ENCODE measurements around the gene GALNT7. TPM values are rescaled to one million over a fixed set of nuclear protein-coding genes. Genes with fewer than 3 reads are reported as not detected.
A peak's percentile ranks its signal among the peaks of the same experiment; 100 is the strongest.

The GALNT7 gene
- total and polyA plus RNA-seq, 2 of the 13 experiments (the other 11 are each of a cell fraction or from before 2014, with no cell fraction given): 0.08 to 0.13 TPM

- FAIRE-seq (no peak), DNase-seq (ENCODE audit: low spot score) (no peak), ATAC-seq (no peak)
- H3K36me3 ChIP-seq (replicated peaks in 1 of 2; ENCODE audit: control insufficient read depth in 1 of 2, insufficient read depth in 2 of 2, low read length in 2 of 2): no peaks in the 10 kb centered on the region
- peaks cover 4 to 40% of the 10 kb centered on the region in 2 experiments for H3K27me3 ChIP-seq (ENCODE audit: control insufficient read depth in 1 of 2, insufficient read depth in 2 of 2, low read length in 2 of 2)
- BruUV-seq (replicated peaks): no TSS peak
- H3K27ac ChIP-seq (ENCODE audit: extremely low read length, insufficient read depth, low read length): no peak overlapping the region
- H3K4me1 ChIP-seq (ENCODE audit: insufficient read depth, low read length): peaks cover 15% of the 10 kb centered on the region
- H3K4me3 ChIP-seq (replicated peaks in 1 of 3; ENCODE audit: insufficient read depth in 1 of 3, low read depth in 2 of 3, low read length in 3 of 3): peak overlapping the region; percentile 15 to 69 (median 31); a peak in 2 of 6 replicates
- POLR2A ChIA-PET: no interaction called here
- H3K79me2 ChIP-seq (ENCODE audit: insufficient read depth, low read length): no peaks in the 10 kb centered on the region
- CTCF ChIA-PET (ENCODE audit: low intra/inter-chr PET ratio, low total read pairs): no interaction called here
- TF ChIP-seq, protein P1, sequence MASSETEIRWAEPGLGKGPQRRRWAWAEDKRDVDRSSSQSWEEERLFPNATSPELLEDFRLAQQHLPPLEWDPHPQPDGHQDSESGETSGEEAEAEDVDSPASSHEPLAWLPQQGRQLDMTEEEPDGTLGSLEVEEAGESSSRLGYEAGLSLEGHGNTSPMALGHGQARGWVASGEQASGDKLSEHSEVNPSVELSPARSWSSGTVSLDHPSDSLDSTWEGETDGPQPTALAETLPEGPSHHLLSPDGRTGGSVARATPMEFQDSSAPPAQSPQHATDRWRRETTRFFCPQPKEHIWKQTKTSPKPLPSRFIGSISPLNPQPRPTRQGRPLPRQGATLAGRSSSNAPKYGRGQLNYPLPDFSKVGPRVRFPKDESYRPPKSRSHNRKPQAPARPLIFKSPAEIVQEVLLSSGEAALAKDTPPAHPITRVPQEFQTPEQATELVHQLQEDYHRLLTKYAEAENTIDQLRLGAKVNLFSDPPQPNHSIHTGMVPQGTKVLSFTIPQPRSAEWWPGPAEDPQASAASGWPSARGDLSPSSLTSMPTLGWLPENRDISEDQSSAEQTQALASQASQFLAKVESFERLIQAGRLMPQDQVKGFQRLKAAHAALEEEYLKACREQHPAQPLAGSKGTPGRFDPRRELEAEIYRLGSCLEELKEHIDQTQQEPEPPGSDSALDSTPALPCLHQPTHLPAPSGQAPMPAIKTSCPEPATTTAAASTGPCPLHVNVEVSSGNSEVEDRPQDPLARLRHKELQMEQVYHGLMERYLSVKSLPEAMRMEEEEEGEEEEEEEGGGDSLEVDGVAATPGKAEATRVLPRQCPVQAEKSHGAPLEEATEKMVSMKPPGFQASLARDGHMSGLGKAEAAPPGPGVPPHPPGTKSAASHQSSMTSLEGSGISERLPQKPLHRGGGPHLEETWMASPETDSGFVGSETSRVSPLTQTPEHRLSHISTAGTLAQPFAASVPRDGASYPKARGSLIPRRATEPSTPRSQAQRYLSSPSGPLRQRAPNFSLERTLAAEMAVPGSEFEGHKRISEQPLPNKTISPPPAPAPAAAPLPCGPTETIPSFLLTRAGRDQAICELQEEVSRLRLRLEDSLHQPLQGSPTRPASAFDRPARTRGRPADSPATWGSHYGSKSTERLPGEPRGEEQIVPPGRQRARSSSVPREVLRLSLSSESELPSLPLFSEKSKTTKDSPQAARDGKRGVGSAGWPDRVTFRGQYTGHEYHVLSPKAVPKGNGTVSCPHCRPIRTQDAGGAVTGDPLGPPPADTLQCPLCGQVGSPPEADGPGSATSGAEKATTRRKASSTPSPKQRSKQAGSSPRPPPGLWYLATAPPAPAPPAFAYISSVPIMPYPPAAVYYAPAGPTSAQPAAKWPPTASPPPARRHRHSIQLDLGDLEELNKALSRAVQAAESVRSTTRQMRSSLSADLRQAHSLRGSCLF (CRISPR knock-in tag; IDR thresholded peaks at IDR 0.05; ENCODE audit: borderline replicate concordance): no peak
- no peak for TF ChIP-seq ZBTB26 (CRISPR knock-in tag; IDR thresholded peaks at IDR 0.05; ENCODE audit: borderline replicate concordance)
- 0 out of 2 replicates have a peak, but pooled peaks have one; percentile 15 for TF ChIP-seq NR2C2 (CRISPR knock-in tag; IDR thresholded peaks at IDR 0.05; ENCODE audit: borderline replicate concordance)
- TF ChIP-seq FOXO4 (CRISPR knock-in tag; conservative IDR thresholded peaks at IDR 0.05): 0 out of 2 replicates have a peak, but pooled peaks have one; percentile 4
- 0 out of 2 replicates have a peak, but pooled peaks have one; percentile 62 for TF ChIP-seq EZH2 (conservative IDR thresholded peaks at IDR 0.05; ENCODE audit: low read depth, low read length)
- H4K20me1 ChIP-seq (ENCODE audit: insufficient read depth, low read length): no peaks in the 10 kb centered on the region
- in situ Hi-C loops (cut with HindIII; ENCODE audit: extremely low pct_ligation_motif_present, low pct_unique_long_range_greater_than_20kb) (no loop called here), intact Hi-C loops (cut with micrococcal nuclease; ENCODE audit: unreplicated experiment) (no loop called here)
- H3K4me2 ChIP-seq (ENCODE audit: low read depth, low read length): peak overlapping the region; percentile 84
- no peaks in the 10 kb centered on the region for H3K9me3 ChIP-seq (ENCODE audit: low read length)
- H2AFZ ChIP-seq (ENCODE audit: low read length): no peak overlapping the region
- no peak overlapping the region for H3K9ac ChIP-seq (ENCODE audit: insufficient read depth, low read depth, low read length)
- 14% methylated on average over 13 of the region's 13 CpGs for WGBS (ENCODE audit: low lambda C conversion rate)
Observed at GRCh38 chr4:173170182-173170778, 1.7 kb downstream of the GALNT7 start.

Measured in HepG2 (cell line).